CD4-positive, alpha-beta T cell (primary cell): ENCODE results near the gene BET1L. TPM values are rescaled to one million over a fixed set of nuclear protein-coding genes. Genes with fewer than 3 reads are reported as not detected.

Experiments
- total RNA-seq, 174 experiments: library from RNA in 2 of 174; stranded (reverse) in 2 of 174; gene quantifications; one replicate each; pipeline ENCODE4 v1.2.3 and lab custom pipeline; 2021 to 2026

BET1L gene
- total RNA-seq, 2 experiments from 2014 or later, result 69.5 to 72.7 TPM

Other genes with a start within 250 kb of the BET1L start
- gene SCGB1C1, start 14.3 kb downstream of the BET1L start, total RNA-seq, result not detected
- gene RIC8A, start 309 bp upstream of the BET1L start, total RNA-seq, result 100 to 1,000 TPM in 1 of 2 experiments, 10 to 100 TPM in 1; 99.6 to 104 TPM
- gene SIRT3, start 28.9 kb upstream of the BET1L start, total RNA-seq, result 10 to 100 TPM; 16.4 to 18.0 TPM
- gene PSMD13, start 29.6 kb upstream of the BET1L start, total RNA-seq, result 10 to 100 TPM; 56.9 to 57.8 TPM
- gene NLRP6, start 71.0 kb upstream of the BET1L start, total RNA-seq, result 10 to 100 TPM; 14.4 to 14.7 TPM
- 100 to 1,000 TPM; 670 to 671 TPM for gene PGGHG, start 81.7 kb upstream of the BET1L start, total RNA-seq
- not detected for gene IFITM5, start 92.1 kb upstream of the BET1L start, total RNA-seq
- gene IFITM2, start 100.4 kb upstream of the BET1L start, total RNA-seq, result 100 to 1,000 TPM; 364 to 383 TPM
- 100 to 1,000 TPM; 286 to 306 TPM for gene IFITM1, start 106.6 kb upstream of the BET1L start, total RNA-seq
- gene IFITM3, start 113.5 kb upstream of the BET1L start, total RNA-seq, result 10 to 100 TPM; 15.9 to 20.1 TPM
- 1 to 10 TPM; 4.2 to 6.0 TPM for gene B4GALNT4, start 162.1 kb upstream of the BET1L start, total RNA-seq
- gene PKP3, start 186.8 kb upstream of the BET1L start, total RNA-seq, result under 1 TPM in 1 of 2 experiments, not detected in 1; 0.60 TPM
- gene SIGIRR, start 207.6 kb upstream of the BET1L start, total RNA-seq, result 100 to 1,000 TPM; 358 to 392 TPM
- gene ANO9, start 234.6 kb upstream of the BET1L start, total RNA-seq, result 100 to 1,000 TPM; 109 to 114 TPM
- 10 to 100 TPM; 15.2 to 18.4 TPM for gene PTDSS2, start 242.9 kb upstream of the BET1L start, total RNA-seq